Fibroblast of lung (primary cell): ENCODE results near the gene CRACR2B. TPM values are rescaled to one million over a fixed set of nuclear protein-coding genes. Genes with fewer than 3 reads are reported as not detected.
A peak's percentile ranks its signal among the peaks of the same experiment; 100 is the strongest.

Experiments used
- DNase-seq, 2 donors: peaks; one replicate each; pipeline versions ENCODE4 v3.0.0 to v3.0.0-alpha.2; 2010; ENCODE audit warnings: low read depth in 2 of 2
- H2AFZ ChIP-seq: 2 replicates; pipeline ENCODE4 v1.5.1; 2012; ENCODE audit warnings: low read length, control low read depth, inconsistent platforms
- H3K27ac ChIP-seq: 2 replicates; pipeline ENCODE4 v1.5.1; 2011; ENCODE audit warnings: low read length, control low read depth; ENCODE audit not compliant: insufficient read depth
- H3K27me3 ChIP-seq: 2 replicates; pipeline ENCODE4 v1.5.1; 2011; ENCODE audit warnings: mild to moderate bottlenecking, low read length; ENCODE audit not compliant: control insufficient read depth, insufficient read depth
- H3K36me3 ChIP-seq: 2 replicates; pipeline ENCODE4 v1.5.1; 2011; ENCODE audit warnings: low read length; ENCODE audit not compliant: control insufficient read depth, insufficient read depth
- H3K4me1 ChIP-seq: 2 replicates; pipeline ENCODE4 v1.5.1; 2011; ENCODE audit warnings: low read length; ENCODE audit not compliant: control insufficient read depth, insufficient read depth; ENCODE audit errors: extremely low read depth
- H3K4me2 ChIP-seq: 2 replicates; pipeline ENCODE4 v1.5.1; 2011; ENCODE audit warnings: low read length, control low read depth; ENCODE audit not compliant: insufficient read depth; ENCODE audit errors: extremely low read depth
- H3K4me3 ChIP-seq, 4 experiments: fragments of 200-600 bp in 1 of 4; sonication (generic) in 1 of 4; replicated peaks in 1 of 4; 2 replicates each; pipeline ENCODE4 v1.5.1; 2011 to 2016; ENCODE audit warnings: low read length in 4 of 4, low read depth in 3 of 4, mild to moderate bottlenecking in 3 of 4, control low read depth in 2 of 4, inconsistent platforms in 1 of 4, mixed read lengths in 1 of 4; ENCODE audit not compliant: insufficient read depth in 1 of 4; ENCODE audit errors: control extremely low read depth in 1 of 4
- H3K79me2 ChIP-seq: 2 replicates; pipeline ENCODE4 v1.5.1; 2012; ENCODE audit warnings: mild to moderate bottlenecking, low read length, inconsistent platforms; ENCODE audit not compliant: control insufficient read depth, insufficient read depth
- H3K9ac ChIP-seq: 2 replicates; pipeline ENCODE4 v1.5.1; 2011; ENCODE audit warnings: mild to moderate bottlenecking, low read length, control low read depth; ENCODE audit not compliant: insufficient read depth
- H3K9me3 ChIP-seq: 2 replicates; pipeline ENCODE4 v1.5.1; 2012; ENCODE audit warnings: low read depth, low read length; ENCODE audit not compliant: control insufficient read depth, insufficient read depth
- H4K20me1 ChIP-seq: 2 replicates; pipeline ENCODE4 v1.5.1; 2011; ENCODE audit warnings: low read length; ENCODE audit not compliant: control insufficient read depth, insufficient read depth; ENCODE audit errors: extremely low read depth
- CTCF ChIP-seq, 2 donors: IDR thresholded peaks in 1 of 2; conservative IDR thresholded peaks in 1 of 2; 1 replicate in 1 of 2; 2 replicates in 1 of 2; pipeline ENCODE4 v1.5.1; 2011 to 2012; ENCODE audit warnings: low read length in 2 of 2, control low read depth in 1 of 2, inconsistent platforms in 1 of 2, low read depth in 1 of 2, mild to moderate bottlenecking in 1 of 2
- EZH2 ChIP-seq: IDR thresholded peaks from 2 replicates; pipeline ENCODE4 v1.5.1; 2012; ENCODE audit warnings: low read length, control low read depth, mild to moderate bottlenecking; ENCODE audit errors: missing control alignments
- polyA plus RNA-seq, 2 donors: library from polyadenylated mRNA; depleted of rRNA in 1 of 2; stranded (reverse) in 1 of 2; unstranded in 1 of 2; fragments of >200 nt; gene quantifications; 2 replicates each; pipeline ENCODE4 v1.2.1, GENCODE V29; 2011 to 2012; ENCODE audit warnings: missing spikeins in 1 of 2
- total RNA-seq: library from RNA; depleted of rRNA; stranded (reverse); fragments of >200 nt; gene quantifications from 2 replicates; pipeline ENCODE4 v1.2.1, GENCODE V29; 2014

Gene CRACR2B
- total and polyA plus RNA-seq, 2 donors (not counting 1 experiment from before 2014, with no cell fraction given), result 0.11 to 0.66 TPM

GRCh38 chr11:846496-847098, 18.9 kb downstream of the CRACR2B start:
- TF ChIP-seq CTCF (conservative IDR thresholded peaks at IDR 0.05 in 1 of 2, IDR thresholded peaks at IDR 0.05 in 1 of 2; ENCODE audit: low read depth in 1 of 2, low read length in 2 of 2), result no peak
- TF ChIP-seq EZH2, result no peak
- Histone ChIP-seq H3K9ac (no peak overlapping the region), H2AFZ (no peak overlapping the region), H3K79me2 (peaks cover 61% of the 10 kb centered on the region), H3K4me3 (no peak overlapping the region), H3K36me3 (peaks cover 3% of the 10 kb centered on the region), H3K27me3 (no peaks in the 10 kb centered on the region), H4K20me1 (peaks cover 2% of the 10 kb centered on the region), H3K27ac (peak overlapping the region; percentile 87), H3K9me3 (no peaks in the 10 kb centered on the region), H3K4me2 (peak overlapping the region; percentile 62), H3K4me1 (peaks cover 39% of the 10 kb centered on the region)
- no peak for DNase-seq

- Histone ChIP-seq H2AFZ (no peak overlapping the region), H3K4me1 (peaks cover 39% of the 10 kb centered on the region), H3K4me2 (no peak overlapping the region), H3K79me2 (peaks cover 59% of the 10 kb centered on the region), H3K36me3 (peaks cover 3% of the 10 kb centered on the region), H3K27ac (no peak overlapping the region), H3K27me3 (no peaks in the 10 kb centered on the region), H3K4me3 (no peak overlapping the region), H3K9me3 (no peaks in the 10 kb centered on the region), H4K20me1 (no peaks in the 10 kb centered on the region), H3K9ac (no peak overlapping the region)
- no peak for DNase-seq
- no peak for TF ChIP-seq CTCF (conservative IDR thresholded peaks at IDR 0.05 in 1 of 2, IDR thresholded peaks at IDR 0.05 in 1 of 2; ENCODE audit: low read depth in 1 of 2, low read length in 2 of 2)
- no peak for TF ChIP-seq EZH2
These were observed 20.2 kb downstream of the CRACR2B start for GRCh38 chr11:847876-848275.

GRCh38 chr11:848380-848931, 20.7 kb downstream of the CRACR2B start:
- H3K36me3 ChIP-seq, result peaks cover 3% of the 10 kb centered on the region
- H3K4me1 ChIP-seq, result peaks cover 39% of the 10 kb centered on the region
- H2AFZ ChIP-seq, result no peak overlapping the region
- H3K27me3 ChIP-seq, result no peaks in the 10 kb centered on the region
- H3K4me3 ChIP-seq, result peak overlapping the region in 1 of 4 experiments; percentile 10
- no peak overlapping the region for H3K27ac ChIP-seq
- H4K20me1 ChIP-seq, result no peaks in the 10 kb centered on the region
- DNase-seq, result no peak
- peaks cover 55% of the 10 kb centered on the region for H3K79me2 ChIP-seq
- no peak overlapping the region for H3K9ac ChIP-seq
- H3K9me3 ChIP-seq, result no peaks in the 10 kb centered on the region
- no peak overlapping the region for H3K4me2 ChIP-seq
- TF ChIP-seq CTCF (conservative IDR thresholded peaks at IDR 0.05 in 1 of 2, IDR thresholded peaks at IDR 0.05 in 1 of 2; ENCODE audit: low read depth in 1 of 2, low read length in 2 of 2), result peak; percentile 82 to 87
- no peak for TF ChIP-seq EZH2
